GM15510 (cell line): ENCODE measurements around the gene SPOCD1.

Source experiments
- POLR2A ChIP-seq: IDR thresholded peaks from 3 replicates; pipeline ENCODE4 v1.6.1; 2011; ENCODE audit warnings: borderline replicate concordance; ENCODE audit not compliant: insufficient read length; ENCODE audit errors: extremely low read depth

SPOCD1 gene

DNA sequence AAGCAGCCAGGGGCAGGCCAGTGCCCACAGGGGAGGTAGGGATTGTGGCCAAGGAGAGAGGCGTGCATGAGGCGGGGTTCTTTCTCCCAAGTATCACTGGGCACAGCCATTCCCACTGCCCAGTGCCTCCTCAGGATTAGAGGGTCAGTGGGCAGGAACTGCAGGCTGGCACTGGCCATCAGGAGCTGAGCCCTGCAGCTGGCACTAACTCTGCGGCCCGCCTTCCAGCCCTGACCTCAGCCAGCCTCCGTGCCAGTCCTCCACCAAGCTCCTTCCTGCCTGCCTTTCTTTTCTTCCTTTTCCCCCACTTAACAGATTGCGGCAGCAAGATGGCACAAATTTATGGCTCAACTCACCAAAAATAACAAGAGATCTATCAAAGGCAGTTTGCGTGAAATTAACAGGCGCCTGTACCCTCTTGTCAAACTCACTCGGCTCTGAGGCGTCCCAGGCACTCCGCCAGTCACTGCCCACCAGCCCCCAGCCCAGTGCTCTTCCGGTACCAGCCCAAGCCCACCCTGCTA lies 62.8 kb downstream of the SPOCD1 start:
- TF ChIP-seq POLR2A = no peak

GRCh38 chr1:31752258-31752657 lies 63.6 kb downstream of the SPOCD1 start:
- no peak for TF ChIP-seq POLR2A

DNA sequence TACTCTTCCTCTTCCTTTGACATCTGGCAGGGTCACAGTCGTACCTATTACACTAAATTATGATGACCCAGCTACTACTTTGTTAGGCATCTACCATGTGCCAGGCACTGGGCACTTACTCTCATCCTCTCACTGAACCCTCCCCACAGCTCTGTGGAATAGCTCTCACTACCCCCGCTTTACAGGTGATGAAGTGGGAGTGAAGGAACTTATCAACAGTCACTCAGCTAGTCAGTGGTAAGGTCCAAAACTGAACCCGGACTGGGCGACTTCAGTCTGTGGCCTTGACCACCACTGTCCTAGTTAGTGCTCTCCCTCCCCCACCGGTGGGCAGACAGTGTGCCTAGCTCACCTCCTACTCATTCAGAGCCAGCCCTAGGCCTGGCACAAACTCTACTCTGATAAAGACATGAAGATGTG lies 64.0 kb downstream of the SPOCD1 start:
- TF ChIP-seq POLR2A = no peak

GRCh38 chr1:31750858-31751510 lies 64.8 kb downstream of the SPOCD1 start:
- TF ChIP-seq POLR2A = no peak

DNA sequence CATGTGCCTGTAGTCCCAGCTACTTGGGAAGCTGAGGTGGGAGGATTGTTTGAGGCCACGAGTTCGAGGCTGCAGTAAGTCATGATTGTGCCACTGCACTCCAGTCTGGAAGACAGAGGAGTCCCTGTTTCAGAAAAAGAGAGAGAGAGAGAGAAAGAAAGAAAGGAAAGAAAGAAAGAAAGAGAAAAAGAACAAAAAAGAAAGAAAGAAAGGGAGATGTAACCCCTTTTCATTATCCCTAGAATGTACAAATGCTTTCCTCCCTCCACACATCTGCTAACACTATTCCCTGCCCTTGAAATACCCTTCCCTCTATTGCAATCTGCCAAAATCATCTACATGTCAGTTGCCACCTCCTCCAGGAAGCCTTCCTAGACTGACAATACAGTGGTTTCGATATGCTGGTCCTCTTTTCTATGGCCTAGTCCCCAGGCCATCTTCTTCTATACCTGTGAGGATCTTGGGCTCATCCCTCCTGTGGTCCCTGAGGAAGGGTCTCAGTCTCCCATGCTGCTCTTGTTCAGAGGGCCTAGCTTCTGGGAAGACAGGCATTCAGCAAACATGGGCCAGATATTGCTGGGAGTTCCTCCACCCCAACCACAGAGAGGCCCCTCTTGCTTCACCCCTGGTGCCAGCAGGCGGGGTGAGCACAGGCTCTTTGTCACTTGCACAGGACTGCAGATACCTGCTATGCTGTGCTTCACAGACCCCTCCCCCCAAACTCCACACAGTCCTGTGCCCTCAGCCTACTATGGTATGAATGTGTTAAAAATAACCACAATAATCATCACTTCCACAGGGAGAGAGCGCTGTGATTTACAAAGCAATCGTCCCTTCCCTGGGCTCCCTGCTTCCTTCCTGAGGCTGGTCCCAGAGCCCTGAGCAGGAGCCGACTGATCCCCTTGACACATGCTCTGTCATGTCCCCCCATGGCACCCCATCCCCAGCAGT lies 65.8 kb downstream of the SPOCD1 start:
- TF ChIP-seq POLR2A = no peak

DNA sequence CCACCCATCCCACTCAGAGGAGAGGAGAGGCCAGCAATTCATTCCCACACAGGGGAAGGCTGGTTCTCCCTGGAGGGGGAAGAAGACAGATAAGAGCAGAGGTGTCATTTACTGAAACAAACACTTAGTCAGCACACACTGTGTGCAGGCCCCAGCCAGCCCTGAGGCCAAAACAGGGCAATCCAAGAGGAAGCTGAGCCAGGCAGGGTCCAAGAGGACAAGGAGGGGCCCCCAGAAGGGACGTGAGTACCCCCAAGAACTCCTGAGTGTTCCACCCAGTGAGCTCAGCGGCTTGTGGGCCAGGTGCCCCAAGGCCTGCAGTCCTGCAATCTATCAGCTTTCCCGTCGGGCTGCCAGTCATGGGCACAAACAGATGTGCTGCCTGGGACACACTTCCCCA lies 67.5 kb downstream of the SPOCD1 start:
- no peak for TF ChIP-seq POLR2A

- no peak for TF ChIP-seq POLR2A
These were observed 68.5 kb downstream of the SPOCD1 start for GRCh38 chr1:31747304-31747703.

GRCh38 chr1:31746687-31747086 lies 69.1 kb downstream of the SPOCD1 start:
- no peak for TF ChIP-seq POLR2A

GRCh38 chr1:31745946-31746670 lies 69.7 kb downstream of the SPOCD1 start:
- TF ChIP-seq POLR2A = no peak

- no peak for TF ChIP-seq POLR2A
These were observed 70.5 kb downstream of the SPOCD1 start for GRCh38 chr1:31745096-31745945.

DNA sequence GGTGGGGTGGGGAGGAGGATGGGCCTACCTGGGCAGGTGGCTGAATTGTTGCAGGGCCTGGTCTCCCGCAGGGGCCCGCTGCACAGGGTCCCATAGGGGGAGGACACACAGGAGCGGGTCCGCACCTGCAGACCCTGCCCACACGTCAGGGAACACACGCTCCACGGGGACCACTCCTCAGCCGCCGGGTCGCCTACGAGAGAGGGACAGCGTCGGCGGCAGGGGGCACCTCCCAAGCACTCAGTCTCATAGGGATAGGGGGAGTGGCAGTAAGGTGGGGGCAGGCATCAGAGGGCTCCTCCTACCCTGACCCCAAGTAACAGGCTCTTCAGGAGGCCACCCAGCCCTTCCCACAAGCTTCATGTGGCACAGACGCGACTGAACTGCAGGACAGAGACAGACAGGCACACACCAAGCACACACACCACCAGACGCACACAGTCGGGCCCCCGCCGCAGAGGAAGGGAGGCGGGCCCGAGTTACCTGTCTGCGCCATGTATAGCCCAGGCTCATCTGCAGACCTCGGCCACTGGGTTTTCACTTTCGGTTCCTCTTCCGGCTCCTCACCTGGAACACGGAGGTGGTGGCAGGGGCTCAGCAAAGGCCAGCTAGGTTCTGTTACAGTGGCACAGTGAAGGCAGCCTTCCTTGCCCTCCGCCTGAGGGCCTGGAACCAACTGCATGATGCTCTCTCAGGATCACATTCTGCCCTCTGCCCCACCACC lies 71.5 kb downstream of the SPOCD1 start:
- no peak for TF ChIP-seq POLR2A

DNA sequence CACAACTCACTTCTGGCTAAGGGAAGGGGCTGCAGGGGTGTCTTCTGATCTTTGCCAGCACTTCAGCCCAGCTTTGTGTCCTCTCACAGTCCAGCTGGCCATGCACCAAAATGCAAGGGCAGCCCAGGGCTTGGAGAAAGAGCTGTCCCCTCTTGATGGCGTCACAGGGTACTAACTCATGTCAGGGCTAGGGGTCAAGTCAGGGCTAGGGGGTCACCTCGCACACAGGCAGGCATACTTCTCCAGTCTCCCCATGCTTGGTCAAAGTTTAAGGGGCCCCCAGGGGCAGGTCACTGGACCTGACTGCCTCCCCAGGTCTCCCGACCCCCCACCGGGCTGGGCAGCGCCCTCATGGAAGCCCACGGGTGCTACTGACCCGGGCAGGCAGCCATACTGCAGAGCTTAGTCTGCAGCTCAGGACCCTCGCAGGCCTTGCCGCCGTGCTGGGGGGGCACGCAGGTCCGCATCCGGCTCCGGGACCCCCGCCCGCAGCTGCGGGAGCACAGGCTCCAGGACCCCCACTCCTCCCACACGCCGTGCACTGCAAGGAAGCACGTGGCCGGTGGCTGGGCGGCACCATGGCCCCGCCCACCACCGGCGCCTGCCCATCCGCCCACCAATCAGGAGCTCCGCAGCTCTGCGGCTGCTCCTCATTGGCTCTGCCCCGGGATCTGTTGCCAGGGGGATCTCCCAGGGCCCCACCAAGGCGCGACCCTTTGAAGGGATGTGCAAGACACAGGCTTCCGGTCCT lies 73.2 kb downstream of the SPOCD1 start:
- TF ChIP-seq POLR2A = no peak
